Measurements from ENCODE around the gene CD34.

DNA sequence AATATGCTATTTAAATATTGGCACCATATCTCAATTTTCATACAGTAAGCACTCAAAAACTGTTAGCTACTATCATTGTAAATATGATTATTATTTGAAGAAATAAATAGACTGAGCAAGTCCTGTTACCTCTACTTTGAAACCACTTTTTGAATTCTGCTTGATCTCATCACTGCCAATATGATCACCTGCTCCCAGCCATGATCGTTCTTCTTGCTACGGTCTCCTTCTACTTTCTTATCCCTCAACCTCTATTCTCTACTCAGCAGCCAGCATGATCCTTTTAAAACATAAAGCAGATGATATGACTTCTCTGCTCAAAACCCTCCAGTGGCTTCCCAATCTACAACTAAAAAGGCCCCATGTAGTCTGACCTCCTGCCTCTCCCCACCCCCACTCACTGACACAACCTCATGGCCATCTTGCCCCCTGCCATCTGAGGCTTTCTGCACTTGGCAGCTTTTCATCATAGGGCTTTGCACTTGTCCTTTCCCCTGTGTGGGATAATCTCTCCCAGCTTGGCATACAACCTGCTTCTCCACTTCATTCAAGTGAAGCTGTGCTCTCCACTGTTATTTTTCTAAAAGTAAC, 27.2 kb downstream of the CD34 start:
- TF ChIP-seq, protein P1, sequence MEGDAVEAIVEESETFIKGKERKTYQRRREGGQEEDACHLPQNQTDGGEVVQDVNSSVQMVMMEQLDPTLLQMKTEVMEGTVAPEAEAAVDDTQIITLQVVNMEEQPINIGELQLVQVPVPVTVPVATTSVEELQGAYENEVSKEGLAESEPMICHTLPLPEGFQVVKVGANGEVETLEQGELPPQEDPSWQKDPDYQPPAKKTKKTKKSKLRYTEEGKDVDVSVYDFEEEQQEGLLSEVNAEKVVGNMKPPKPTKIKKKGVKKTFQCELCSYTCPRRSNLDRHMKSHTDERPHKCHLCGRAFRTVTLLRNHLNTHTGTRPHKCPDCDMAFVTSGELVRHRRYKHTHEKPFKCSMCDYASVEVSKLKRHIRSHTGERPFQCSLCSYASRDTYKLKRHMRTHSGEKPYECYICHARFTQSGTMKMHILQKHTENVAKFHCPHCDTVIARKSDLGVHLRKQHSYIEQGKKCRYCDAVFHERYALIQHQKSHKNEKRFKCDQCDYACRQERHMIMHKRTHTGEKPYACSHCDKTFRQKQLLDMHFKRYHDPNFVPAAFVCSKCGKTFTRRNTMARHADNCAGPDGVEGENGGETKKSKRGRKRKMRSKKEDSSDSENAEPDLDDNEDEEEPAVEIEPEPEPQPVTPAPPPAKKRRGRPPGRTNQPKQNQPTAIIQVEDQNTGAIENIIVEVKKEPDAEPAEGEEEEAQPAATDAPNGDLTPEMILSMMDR (conservative IDR thresholded peaks at IDR 0.05; ENCODE audit: low read depth, low read length): no peak
- no peak for TF ChIP-seq EZH2 (IDR thresholded peaks at IDR 0.05; ENCODE audit: low read length, unreplicated experiment)
- no peak for TF ChIP-seq EZH2phosphoT487 (IDR thresholded peaks at IDR 0.05; ENCODE audit: borderline replicate concordance, low read length)
